Measurements from ENCODE around the gene CYYR1. TPM values are rescaled to one million over a fixed set of nuclear protein-coding genes. Genes with fewer than 3 reads are reported as not detected.

Gene CYYR1
- total and polyA plus RNA-seq, 2 donors (not counting 3 experiments of a cell fraction or from before 2014, with no cell fraction given): 13.2 to 25.7 TPM

DNA sequence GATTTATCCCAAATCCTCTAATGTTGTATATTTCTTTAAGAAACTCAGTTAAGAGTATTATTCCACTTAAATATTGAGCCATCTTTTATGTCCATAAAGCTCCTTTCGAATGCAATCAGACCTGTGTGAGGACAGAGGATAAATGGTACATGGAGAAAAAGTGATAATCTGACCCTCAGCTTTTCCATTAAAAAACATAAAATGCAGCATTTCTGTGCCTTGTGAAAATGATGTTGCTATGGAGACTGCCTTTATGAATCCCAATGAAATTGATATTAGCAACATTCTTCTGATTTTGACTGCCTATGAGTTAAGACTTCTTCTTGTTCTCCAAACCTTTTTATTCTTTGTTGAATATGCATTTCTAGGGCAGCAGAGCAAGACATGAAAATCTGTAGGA, 44.1 kb upstream of the CYYR1 start:
- BruUV-seq (replicated peaks): no TSS peak
- CTCF ChIA-PET: interaction anchor here (1.6 kb wide), 1 partner anchor 15 kb away, joined by 3 read pairs; no protein-coding TSS in a partner anchor
- TF ChIP-seq JUN (IDR thresholded peaks at IDR 0.05; ENCODE audit: borderline replicate concordance, insufficient read depth, insufficient read length, low read depth) (no peak), FOS (IDR thresholded peaks at IDR 0.05; ENCODE audit: borderline replicate concordance, insufficient read depth, low read length) (no peak), EZH2 (IDR thresholded peaks at IDR 0.05; ENCODE audit: borderline replicate concordance, low read depth, low read length, severe bottlenecking) (no peak), MYC (IDR thresholded peaks at IDR 0.05; ENCODE audit: low read depth, low read length) (no peak), POLR2AphosphoS5 (IDR thresholded peaks at IDR 0.05; ENCODE audit: insufficient read depth, low read depth, low read length) (no peak), POLR2A (IDR thresholded peaks at IDR 0.05; ENCODE audit: low read depth, low read length) (no peak), GATA2 (IDR thresholded peaks at IDR 0.05; ENCODE audit: insufficient read depth, insufficient read length, low read depth, low read length) (no peak)
- TF ChIP-seq, protein P1, sequence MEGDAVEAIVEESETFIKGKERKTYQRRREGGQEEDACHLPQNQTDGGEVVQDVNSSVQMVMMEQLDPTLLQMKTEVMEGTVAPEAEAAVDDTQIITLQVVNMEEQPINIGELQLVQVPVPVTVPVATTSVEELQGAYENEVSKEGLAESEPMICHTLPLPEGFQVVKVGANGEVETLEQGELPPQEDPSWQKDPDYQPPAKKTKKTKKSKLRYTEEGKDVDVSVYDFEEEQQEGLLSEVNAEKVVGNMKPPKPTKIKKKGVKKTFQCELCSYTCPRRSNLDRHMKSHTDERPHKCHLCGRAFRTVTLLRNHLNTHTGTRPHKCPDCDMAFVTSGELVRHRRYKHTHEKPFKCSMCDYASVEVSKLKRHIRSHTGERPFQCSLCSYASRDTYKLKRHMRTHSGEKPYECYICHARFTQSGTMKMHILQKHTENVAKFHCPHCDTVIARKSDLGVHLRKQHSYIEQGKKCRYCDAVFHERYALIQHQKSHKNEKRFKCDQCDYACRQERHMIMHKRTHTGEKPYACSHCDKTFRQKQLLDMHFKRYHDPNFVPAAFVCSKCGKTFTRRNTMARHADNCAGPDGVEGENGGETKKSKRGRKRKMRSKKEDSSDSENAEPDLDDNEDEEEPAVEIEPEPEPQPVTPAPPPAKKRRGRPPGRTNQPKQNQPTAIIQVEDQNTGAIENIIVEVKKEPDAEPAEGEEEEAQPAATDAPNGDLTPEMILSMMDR (IDR thresholded peaks at IDR 0.05; ENCODE audit: extremely low read depth in 1 of 2, insufficient read depth in 1 of 2, low read depth in 1 of 2, low read length in 2 of 2): no peak
- TF ChIP-seq, protein P2, sequence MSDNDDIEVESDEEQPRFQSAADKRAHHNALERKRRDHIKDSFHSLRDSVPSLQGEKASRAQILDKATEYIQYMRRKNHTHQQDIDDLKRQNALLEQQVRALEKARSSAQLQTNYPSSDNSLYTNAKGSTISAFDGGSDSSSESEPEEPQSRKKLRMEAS (IDR thresholded peaks at IDR 0.05; ENCODE audit: insufficient read depth, insufficient read length): no peak

More for the DNA sequence above, 44.1 kb upstream of the CYYR1 start:
- Histone ChIP-seq H3K27ac (ENCODE audit: insufficient read depth, low read depth, low read length) (no peak overlapping the region), H3K9me3 (replicated peaks; ENCODE audit: control insufficient read depth, insufficient read depth, low read length) (no peaks in the 10 kb centered on the region), H3K79me2 (ENCODE audit: control insufficient read depth, insufficient read depth, low read length) (no peaks in the 10 kb centered on the region), H3K9me1 (replicated peaks; ENCODE audit: control insufficient read depth, extremely low read depth, insufficient read depth, low read length) (no peaks in the 10 kb centered on the region), H4K20me1 (replicated peaks; ENCODE audit: control insufficient read depth, extremely low read depth, insufficient read depth, low read length) (no peaks in the 10 kb centered on the region), H3K4me3 (replicated peaks in 1 of 3; ENCODE audit: insufficient read depth in 1 of 3, low read depth in 1 of 3, low read length in 3 of 3) (no peak overlapping the region), H3K4me2 (ENCODE audit: insufficient read depth, low read length) (no peak overlapping the region), H3K9ac (replicated peaks; ENCODE audit: extremely low read depth, insufficient read depth, low read length) (no peak overlapping the region), H2AFZ (ENCODE audit: low read depth, low read length) (no peak overlapping the region), H3K27me3 (ENCODE audit: control insufficient read depth in 2 of 2, insufficient read depth in 2 of 2, low read length in 2 of 2) (peaks cover 0 to 2% of the 10 kb centered on the region in 2 experiments), H3K4me1 (ENCODE audit: control insufficient read depth, extremely low read depth, insufficient read depth, low read length) (no peaks in the 10 kb centered on the region), H3K36me3 (ENCODE audit: control insufficient read depth in 2 of 2, extremely low read depth in 1 of 2, insufficient read depth in 2 of 2, low read length in 2 of 2) (no peaks in the 10 kb centered on the region)
- dilution Hi-C loops (cut with MboI; ENCODE audit: extremely low pct_ligation_motif_present, low sequenced_read_pairs) (no loop called here), intact Hi-C loops (cut with micrococcal nuclease) (no loop called here)
- FAIRE-seq (no peak), DNase-seq (ENCODE audit: low read depth, low spot score) (no peak)
- POLR2A ChIA-PET: no interaction called here

All from endothelial cell of umbilical vein (primary cell).